Adrenal gland (tissue), 12 donors: Measurements from ENCODE around the gene VPS37C. TPM values are rescaled to one million over a fixed set of nuclear protein-coding genes. Genes with fewer than 3 reads are reported as not detected.

Source experiments
- DNase-seq, 7 donors: peaks; one replicate each; pipeline ENCODE4 v3.0.0-alpha.2; 2019 to 2020
- H3K27ac ChIP-seq, 5 donors: fragments of 200-600 bp; sonication (generic) in 4 of 5; 1 replicate in 3 of 5; 2 replicates in 2 of 5; pipeline versions ENCODE4 v1.5.1 to v1.8.0; 2016 to 2020; ENCODE audit warnings: mild to moderate bottlenecking in 1 of 5
- H3K27me3 ChIP-seq: fragments of 200-600 bp; 2 replicates; pipeline ENCODE4 v1.8.0; 2021
- H3K36me3 ChIP-seq, 2 donors: fragments of 200-600 bp; replicated peaks in 1 of 2; 1 replicate in 1 of 2; 2 replicates in 1 of 2; pipeline versions ENCODE4 v1.5.1 to v1.8.0; 2018 to 2022
- H3K4me1 ChIP-seq, 2 donors: fragments of 200-600 bp; replicated peaks in 1 of 2; 1 replicate in 1 of 2; 2 replicates in 1 of 2; pipeline versions ENCODE4 v1.5.1 to v1.8.0; 2018 to 2021
- H3K4me3 ChIP-seq, 4 donors: fragments of 200-600 bp; sonication (generic) in 3 of 4; one replicate each; pipeline ENCODE4 v1.5.1; 2016 to 2018
- H3K9me3 ChIP-seq, 3 donors: fragments of 200-600 bp; sonication (generic) in 1 of 3; replicated peaks in 1 of 3; 1 replicate in 2 of 3; 2 replicates in 1 of 3; pipeline versions ENCODE4 v1.5.1 to v1.8.0; 2016 to 2021
- CTCF ChIP-seq, 6 experiments: fragments of 450-650 bp in 4 of 6; fragments of 200-600 bp in 2 of 6; sonication (generic) in 1 of 6; IDR thresholded peaks; 1 replicate in 5 of 6; 2 replicates in 1 of 6; pipeline versions ENCODE4 v1.5.1 to v1.8.0; 2016 to 2021; ENCODE audit warnings: antibody characterized with exemption in 6 of 6, mild to moderate bottlenecking in 2 of 6, moderate library complexity in 1 of 6
- POLR2A ChIP-seq, 2 donors: fragments of 450-650 bp; IDR thresholded peaks; one replicate each; pipeline ENCODE4 v1.6.1; 2017; ENCODE audit warnings: antibody characterized with exemption in 2 of 2, mild to moderate bottlenecking in 2 of 2, moderate library complexity in 1 of 2
- WGBS, 4 donors: extraction: QIAGEN DNeasy Blood & Tissue Kit in 2 of 4; methylation state at CpG; one replicate each; pipeline versions ENCODE4 v1.1.5 to v1.1.7; 2013 to 2017; 5-methylcytosine and 5-hydroxymethylcytosine counted together
- intact Hi-C, 2 donors: fragments of 100-400 bp; cut with DNase I; formaldehyde crosslinking; loops; one replicate each; pipeline versions ENCODE4 v1.14.1 to v1.15.0; 2022 to 2023
- polyA plus RNA-seq, 3 donors: library from polyadenylated mRNA; stranded (reverse); fragments of 200-250 nt in 2 of 3; fragments of 350-450 nt in 1 of 3; fragmentation: Illumina TruSeq in 1 of 3; extraction: RNeasy Lipid Tissue Mini Kit (QIAGEN cat#74804) in 1 of 3; gene quantifications; one replicate each; pipeline ENCODE4 v1.2.3, GENCODE V29; 2013 to 2014
- total RNA-seq, 9 donors: library from RNA; depleted of rRNA in 4 of 9; stranded (reverse); fragments of >200 nt in 4 of 9; fragments of 120-200 nt in 1 of 9; fragmentation: NEBNext Ultra II Directional in 1 of 9; extraction: Animal tissue kit (Norgen Biotek cat#: 25700) in 1 of 9; gene quantifications; one replicate each; pipeline versions ENCODE4 v1.1.0 to v1.2.4, GENCODE V29; 2013 to 2023
- donor health status: healthy with polysubstance abuse.
- donor health status: Bipolar disorder and iron deficiency.
- donor health status: DM: yes; HTN: yes; CAD: no.
- donor health status: DM: no; HTN: no; CAD: no.
- donor health status: DM: no; HTN: no; CAD: no.
- donor health status: DM: yes; HTN: yes; CAD: no.

VPS37C gene
- total and polyA plus RNA-seq, 12 donors: 8.6 to 27.9 (median 18.5) TPM

- intact Hi-C loops: no loop called here
- no peak for TF ChIP-seq POLR2A (IDR thresholded peaks at IDR 0.05)
- TF ChIP-seq CTCF (IDR thresholded peaks at IDR 0.05): no peak
- Histone ChIP-seq H3K4me1 (no peaks in the 10 kb centered on the region), H3K27ac (no peak overlapping the region), H3K4me3 (no peak overlapping the region), H3K36me3 (no peaks in the 10 kb centered on the region), H3K27me3 (no peaks in the 10 kb centered on the region), H3K9me3 (no peaks in the 10 kb centered on the region)
- WGBS, 4 donors: 85 to 91% (median 89%) methylated on average over 8 to 9 of the region's 9 CpGs
- no peak for DNase-seq
These were observed 48.0 kb downstream of the VPS37C start for GRCh38 chr11:61113201-61113600.

DNA sequence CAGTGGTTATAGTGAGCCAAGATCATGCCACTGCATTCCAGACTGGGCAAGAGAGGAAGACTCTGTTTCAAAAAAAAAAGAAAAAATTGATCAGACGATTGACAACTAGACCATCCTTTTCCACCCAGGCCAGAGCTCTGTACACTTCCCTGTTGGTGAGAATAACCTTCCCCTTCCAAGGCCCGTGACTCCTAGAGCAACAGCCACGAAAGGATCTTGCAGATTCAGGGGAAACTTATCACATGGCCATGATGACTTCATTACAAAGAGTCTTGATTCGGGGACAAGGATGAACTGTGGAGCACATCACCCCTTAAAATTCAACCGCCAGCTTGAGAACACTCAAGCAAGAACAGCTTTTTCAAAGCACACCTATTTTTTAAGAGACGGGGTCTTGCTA is 48.7 kb downstream of the VPS37C start:
- no peak overlapping the region for H3K4me3 ChIP-seq
- H3K27me3 ChIP-seq: no peaks in the 10 kb centered on the region
- no peaks in the 10 kb centered on the region for H3K4me1 ChIP-seq
- TF ChIP-seq CTCF (IDR thresholded peaks at IDR 0.05) (no peak), POLR2A (IDR thresholded peaks at IDR 0.05) (no peak)
- H3K27ac ChIP-seq: no peak overlapping the region
- DNase-seq: no peak
- H3K36me3 ChIP-seq: no peaks in the 10 kb centered on the region
- H3K9me3 ChIP-seq: no peaks in the 10 kb centered on the region
- intact Hi-C loops: no loop called here
- 83 to 87% (median 86%) methylated on average over 6 of the region's 6 CpGs for WGBS, 4 donors

GRCh38 chr11:61111786-61112517 is 49.3 kb downstream of the VPS37C start:
- H3K27me3 ChIP-seq: no peaks in the 10 kb centered on the region
- H3K4me3 ChIP-seq: no peak overlapping the region
- no peak overlapping the region for H3K27ac ChIP-seq
- H3K9me3 ChIP-seq: no peaks in the 10 kb centered on the region
- DNase-seq: no peak
- no peak for TF ChIP-seq CTCF (IDR thresholded peaks at IDR 0.05)
- no peak for TF ChIP-seq POLR2A (IDR thresholded peaks at IDR 0.05)
- no peaks in the 10 kb centered on the region for H3K36me3 ChIP-seq
- 79 to 91% (median 81%) methylated on average over 7 to 11 of the region's 11 CpGs for WGBS, 4 donors
- intact Hi-C loops: no loop called here
- no peaks in the 10 kb centered on the region for H3K4me1 ChIP-seq

- Histone ChIP-seq H3K36me3 (no peaks in the 10 kb centered on the region), H3K4me3 (no peak overlapping the region), H3K27me3 (no peaks in the 10 kb centered on the region), H3K9me3 (no peaks in the 10 kb centered on the region), H3K4me1 (no peaks in the 10 kb centered on the region), H3K27ac (no peak overlapping the region)
- intact Hi-C loops: no loop called here
- 81 to 91% (median 83%) methylated on average over 6 of the region's 6 CpGs for WGBS, 4 donors
- TF ChIP-seq POLR2A (IDR thresholded peaks at IDR 0.05) (no peak), CTCF (IDR thresholded peaks at IDR 0.05) (no peak)
- no peak for DNase-seq
These were observed 50.2 kb downstream of the VPS37C start for GRCh38 chr11:61111050-61111435.
